HL-60 (cell line): ENCODE measurements around the gene SCG5.

ENCODE experiments used
- DNase-seq, 2 experiments: peaks; one replicate each; pipeline ENCODE4 v3.0.0-alpha.2; 2010 to 2020; ENCODE audit warnings: low read depth in 1 of 2, low spot score in 1 of 2
- H3K27ac ChIP-seq: fragments of 250-450 bp; sonication (Bioruptor Pico); replicated peaks from 2 replicates; pipeline ENCODE4 v1.5.1; 2020; ENCODE audit warnings: mild to moderate bottlenecking, moderate library complexity
- H3K27me3 ChIP-seq: fragments of 250-450 bp; sonication (Bioruptor Pico); 2 replicates; pipeline ENCODE4 v1.5.1; 2021; ENCODE audit warnings: mild to moderate bottlenecking, moderate library complexity; ENCODE audit not compliant: insufficient read depth, poor library complexity, severe bottlenecking
- H3K4me3 ChIP-seq: replicated peaks from 2 replicates; pipeline ENCODE4 v1.5.1; 2011; ENCODE audit warnings: mild to moderate bottlenecking, control low read depth, low read length; ENCODE audit not compliant: insufficient read depth
- CTCF ChIP-seq: IDR thresholded peaks from one replicate; pipeline ENCODE4 v1.5.1; 2011; ENCODE audit warnings: low read length, control low read depth, inconsistent platforms; ENCODE audit not compliant: insufficient read depth
- GABPA ChIP-seq: IDR thresholded peaks from 2 replicates; pipeline ENCODE4 v1.6.1; 2012; ENCODE audit warnings: low read depth
- POLR2AphosphoS5 ChIP-seq: IDR thresholded peaks from 2 replicates; pipeline ENCODE4 v1.6.1; 2012; ENCODE audit warnings: low read depth
- SPI1 ChIP-seq: IDR thresholded peaks from 2 replicates; pipeline ENCODE4 v1.6.1; 2012; ENCODE audit warnings: low read depth, mild to moderate bottlenecking, borderline replicate concordance
- TF ChIP-seq, protein P1 (sequence below): IDR thresholded peaks from 2 replicates; pipeline ENCODE4 v1.6.1; 2012; ENCODE audit warnings: low read depth; ENCODE audit not compliant: insufficient replicate concordance

The SCG5 gene

DNA sequence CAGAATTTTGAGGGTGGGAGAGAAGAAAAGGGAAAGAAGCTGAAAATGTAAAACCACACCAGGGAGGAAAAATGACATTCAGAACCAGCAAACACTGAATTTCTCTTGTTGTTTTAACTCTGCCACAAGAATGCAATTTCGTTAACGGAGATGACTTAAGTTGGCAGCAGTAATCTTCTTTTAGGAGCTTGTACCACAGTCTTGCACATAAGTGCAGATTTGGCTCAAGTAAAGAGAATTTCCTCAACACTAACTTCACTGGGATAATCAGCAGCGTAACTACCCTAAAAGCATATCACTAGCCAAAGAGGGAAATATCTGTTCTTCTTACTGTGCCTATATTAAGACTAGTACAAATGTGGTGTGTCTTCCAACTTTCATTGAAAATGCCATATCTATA lies 91.8 kb downstream of the SCG5 start:
- H3K27ac ChIP-seq: no peak overlapping the region
- H3K4me3 ChIP-seq: no peak overlapping the region
- no peak for TF ChIP-seq GABPA
- H3K27me3 ChIP-seq: peaks cover 18% of the 10 kb centered on the region
- no peak for DNase-seq

GRCh38 chr15:32735989-32736700 lies 94.6 kb downstream of the SCG5 start:
- no peak overlapping the region for H3K4me3 ChIP-seq
- no peak overlapping the region for H3K27ac ChIP-seq
- TF ChIP-seq SPI1 (no peak), POLR2AphosphoS5 (no peak), GABPA (no peak), CTCF (no peak)
- TF ChIP-seq, protein P1, sequence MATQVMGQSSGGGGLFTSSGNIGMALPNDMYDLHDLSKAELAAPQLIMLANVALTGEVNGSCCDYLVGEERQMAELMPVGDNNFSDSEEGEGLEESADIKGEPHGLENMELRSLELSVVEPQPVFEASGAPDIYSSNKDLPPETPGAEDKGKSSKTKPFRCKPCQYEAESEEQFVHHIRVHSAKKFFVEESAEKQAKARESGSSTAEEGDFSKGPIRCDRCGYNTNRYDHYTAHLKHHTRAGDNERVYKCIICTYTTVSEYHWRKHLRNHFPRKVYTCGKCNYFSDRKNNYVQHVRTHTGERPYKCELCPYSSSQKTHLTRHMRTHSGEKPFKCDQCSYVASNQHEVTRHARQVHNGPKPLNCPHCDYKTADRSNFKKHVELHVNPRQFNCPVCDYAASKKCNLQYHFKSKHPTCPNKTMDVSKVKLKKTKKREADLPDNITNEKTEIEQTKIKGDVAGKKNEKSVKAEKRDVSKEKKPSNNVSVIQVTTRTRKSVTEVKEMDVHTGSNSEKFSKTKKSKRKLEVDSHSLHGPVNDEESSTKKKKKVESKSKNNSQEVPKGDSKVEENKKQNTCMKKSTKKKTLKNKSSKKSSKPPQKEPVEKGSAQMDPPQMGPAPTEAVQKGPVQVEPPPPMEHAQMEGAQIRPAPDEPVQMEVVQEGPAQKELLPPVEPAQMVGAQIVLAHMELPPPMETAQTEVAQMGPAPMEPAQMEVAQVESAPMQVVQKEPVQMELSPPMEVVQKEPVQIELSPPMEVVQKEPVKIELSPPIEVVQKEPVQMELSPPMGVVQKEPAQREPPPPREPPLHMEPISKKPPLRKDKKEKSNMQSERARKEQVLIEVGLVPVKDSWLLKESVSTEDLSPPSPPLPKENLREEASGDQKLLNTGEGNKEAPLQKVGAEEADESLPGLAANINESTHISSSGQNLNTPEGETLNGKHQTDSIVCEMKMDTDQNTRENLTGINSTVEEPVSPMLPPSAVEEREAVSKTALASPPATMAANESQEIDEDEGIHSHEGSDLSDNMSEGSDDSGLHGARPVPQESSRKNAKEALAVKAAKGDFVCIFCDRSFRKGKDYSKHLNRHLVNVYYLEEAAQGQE: no peak
- peaks cover 16% of the 10 kb centered on the region for H3K27me3 ChIP-seq
- no peak for DNase-seq

DNA sequence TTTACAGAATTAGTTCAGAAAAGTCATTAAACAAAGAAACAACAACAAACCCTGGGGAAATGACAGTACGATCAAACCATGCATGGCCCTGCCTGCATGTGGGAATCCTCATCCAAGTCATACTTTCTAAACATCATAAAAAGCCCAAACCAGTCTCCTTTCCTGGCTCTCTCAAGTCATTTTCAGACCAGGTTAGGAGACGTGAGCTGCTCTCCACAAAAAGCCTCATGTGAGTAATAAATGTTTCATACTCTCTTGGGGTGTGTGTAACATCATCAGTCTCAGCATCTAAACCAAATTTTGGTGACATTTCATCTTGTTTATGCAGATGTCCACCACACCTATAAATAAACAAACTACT lies 95.2 kb downstream of the SCG5 start:
- no peak for DNase-seq
- Histone ChIP-seq H3K27ac (no peak overlapping the region), H3K4me3 (no peak overlapping the region), H3K27me3 (peaks cover 11% of the 10 kb centered on the region)
- TF ChIP-seq SPI1 (no peak), POLR2AphosphoS5 (no peak), CTCF (no peak), GABPA (no peak)
- TF ChIP-seq, protein P1: no peak

GRCh38 chr15:32737304-32737703 lies 95.8 kb downstream of the SCG5 start:
- DNase-seq: no peak
- TF ChIP-seq, protein P1: no peak
- no peak for TF ChIP-seq SPI1
- TF ChIP-seq CTCF: no peak
- TF ChIP-seq GABPA: no peak
- no peak for TF ChIP-seq POLR2AphosphoS5
- Histone ChIP-seq H3K27ac (no peak overlapping the region), H3K4me3 (no peak overlapping the region), H3K27me3 (peaks cover 5% of the 10 kb centered on the region)
